ENCODE data around the gene SYTL3.

DNA sequence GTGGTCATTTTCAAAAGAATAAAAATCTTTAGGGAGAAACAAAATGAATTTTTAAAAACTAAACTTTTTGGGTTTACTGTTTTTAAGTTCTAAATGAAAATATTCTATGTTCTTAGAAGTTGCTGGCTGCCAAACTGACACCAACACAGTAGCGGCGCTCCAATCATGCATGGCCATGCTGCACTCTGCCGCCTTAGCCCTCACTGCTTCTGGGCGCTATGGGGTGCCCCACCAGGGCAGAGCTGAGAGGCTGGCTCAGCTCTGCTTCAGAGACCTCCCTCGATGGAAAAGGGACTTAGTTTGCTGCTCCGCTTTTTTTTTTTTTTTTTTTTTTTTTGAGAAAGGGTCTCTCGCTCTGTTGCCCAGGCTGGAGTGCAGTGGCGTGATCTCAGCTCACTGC lies 148.5 kb downstream of the SYTL3 start:
- TF ChIP-seq SUZ12 (IDR thresholded peaks at IDR 0.05; ENCODE audit: extremely low read depth, insufficient read depth, insufficient read length) (no peak), YY1 (IDR thresholded peaks at IDR 0.05; ENCODE audit: insufficient read depth, insufficient read length) (no peak), ZNF274 (IDR thresholded peaks at IDR 0.05; ENCODE audit: low read depth, low read length) (no peak)

All from NT2/D1 (cell line).